Measurements from ENCODE around the gene FAM53B. TPM values are rescaled to one million over a fixed set of nuclear protein-coding genes. Genes with fewer than 3 reads are reported as not detected.
"Not testable (repeated sequence)": the region's sequence is repeated elsewhere in the genome, so short reads cannot be mapped to it uniquely, and the experiment has no call there.

The FAM53B gene
- 10 to 100 TPM; 22.3 to 37.4 (median 25.1) TPM for polyA plus RNA-seq (ENCODE audit: insufficient read length in 4 of 4)

GRCh38 chr10:124744102-124745050, at the start of gene FAM53B:
TSS of gene FAM53B (minus strand) at chr10:124744378. CDS start at chr10:124706713, 37,665 bp downstream.
- DNase-seq (ENCODE audit: low read depth in 4 of 4, low spot score in 3 of 4): no peak

GRCh38 chr10:124792998-124793352, 48.8 kb upstream of the FAM53B start:
- no peak for DNase-seq (ENCODE audit: low read depth in 4 of 4, low spot score in 3 of 4)

GRCh38 chr10:124791547-124792348, 47.6 kb upstream of the FAM53B start, which contains the start of gene EEF1AKMT2:
TSS of gene EEF1AKMT2 (minus strand) at chr10:124791887. CDS start at chr10:124791833, 54 bp downstream.
- DNase-seq (ENCODE audit: low read depth in 4 of 4, low spot score in 3 of 4): peak; percentile 75 to 80 (median 78)

- DNase-seq (ENCODE audit: low read depth in 4 of 4, low spot score in 3 of 4): not testable (repeated sequence)
These were observed 38.7 kb upstream of the FAM53B start for GRCh38 chr10:124782900-124783299.

GRCh38 chr10:124768791-124769190, 24.6 kb upstream of the FAM53B start:
- DNase-seq (ENCODE audit: low read depth in 4 of 4, low spot score in 3 of 4): no peak

GRCh38 chr10:124765256-124765655, 21.1 kb upstream of the FAM53B start:
- DNase-seq (ENCODE audit: low read depth in 4 of 4, low spot score in 3 of 4): no peak

GRCh38 chr10:124763267-124763666, 19.1 kb upstream of the FAM53B start:
- no peak for DNase-seq (ENCODE audit: low read depth in 4 of 4, low spot score in 3 of 4)

GRCh38 chr10:124762281-124762680, 18.1 kb upstream of the FAM53B start:
- DNase-seq (ENCODE audit: low read depth in 4 of 4, low spot score in 3 of 4): no peak

- DNase-seq (ENCODE audit: low read depth in 4 of 4, low spot score in 3 of 4): no peak
These were observed 12.2 kb upstream of the FAM53B start for GRCh38 chr10:124756156-124756903.

- DNase-seq (ENCODE audit: low read depth in 4 of 4, low spot score in 3 of 4): no peak
These were observed 11.4 kb upstream of the FAM53B start for GRCh38 chr10:124755581-124755980.

GRCh38 chr10:124754227-124754626, 10.0 kb upstream of the FAM53B start:
- DNase-seq (ENCODE audit: low read depth in 4 of 4, low spot score in 3 of 4): no peak

- no peak for DNase-seq (ENCODE audit: low read depth in 4 of 4, low spot score in 3 of 4)
These were observed 4.9 kb upstream of the FAM53B start for GRCh38 chr10:124748953-124749645.

GRCh38 chr10:124748166-124748565, 4.0 kb upstream of the FAM53B start:
- no peak for DNase-seq (ENCODE audit: low read depth in 4 of 4, low spot score in 3 of 4)

- DNase-seq (ENCODE audit: low read depth in 4 of 4, low spot score in 3 of 4): no peak
These were observed 3.6 kb upstream of the FAM53B start for GRCh38 chr10:124747745-124748144.

GRCh38 chr10:124746992-124747391, 2.8 kb upstream of the FAM53B start:
- no peak for DNase-seq (ENCODE audit: low read depth in 4 of 4, low spot score in 3 of 4)

- DNase-seq (ENCODE audit: low read depth in 4 of 4, low spot score in 3 of 4): not testable (repeated sequence)
These were observed 2.3 kb upstream of the FAM53B start for GRCh38 chr10:124746447-124746846.

- no peak for DNase-seq (ENCODE audit: low read depth in 4 of 4, low spot score in 3 of 4)
These were observed 1.5 kb upstream of the FAM53B start for GRCh38 chr10:124745673-124746072.

- no peak for DNase-seq (ENCODE audit: low read depth in 4 of 4, low spot score in 3 of 4)
These were observed 1.1 kb upstream of the FAM53B start for GRCh38 chr10:124745252-124745651.

- DNase-seq (ENCODE audit: low read depth in 4 of 4, low spot score in 3 of 4): no peak
These were observed 732 bp downstream of the FAM53B start for GRCh38 chr10:124743191-124744101.

All from left renal pelvis (tissue), 4 donors.